HG02870 (cell line): Measurements from ENCODE around the gene BIRC5.

Source experiments
- ATAC-seq: cut with Tn5 transposase; IDR thresholded peaks from one replicate; pipeline ENCODE4 v1.9.1; 2021; ENCODE audit warnings: mild to moderate bottlenecking, moderate library complexity; ENCODE audit not compliant: unreplicated experiment

Gene BIRC5

DNA sequence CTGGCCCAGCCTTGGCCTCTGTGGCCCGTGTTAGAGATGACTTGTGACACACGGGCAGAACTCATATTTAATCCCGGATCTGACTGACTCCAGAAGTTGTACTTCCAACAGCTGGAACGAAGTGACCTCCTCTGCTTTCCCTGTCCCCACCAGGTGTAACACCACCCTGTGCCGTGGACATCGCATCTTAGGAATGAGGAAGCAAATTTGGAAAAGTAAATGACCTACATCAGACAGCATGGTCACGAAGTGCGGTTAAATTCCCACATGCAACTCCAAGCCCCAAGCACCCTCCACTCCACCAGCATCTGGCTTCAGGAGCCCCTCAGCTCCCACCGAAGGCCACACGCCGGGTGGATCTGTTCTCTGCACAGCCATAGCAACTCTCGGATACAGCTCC lies 30.1 kb upstream of the BIRC5 start:
- no peak for ATAC-seq

- ATAC-seq: no peak
Measured at GRCh38 chr17:78184351-78184750, 29.7 kb upstream of the BIRC5 start.

GRCh38 chr17:78184868-78185267 lies 29.2 kb upstream of the BIRC5 start:
- no peak for ATAC-seq

- ATAC-seq: no peak
Measured at GRCh38 chr17:78185981-78186691, 27.9 kb upstream of the BIRC5 start.

GRCh38 chr17:78186692-78187595 lies 27.1 kb upstream of the BIRC5 start, which contains the start of the genes AFMID and TK1:
AFMID (plus strand) TSS chr17:78187362; CDS start chr17:78187371, 9 bp downstream.
TK1 (minus strand) TSS chr17:78187052; CDS start chr17:78186994, 58 bp downstream.
- ATAC-seq: peak; percentile 93

DNA sequence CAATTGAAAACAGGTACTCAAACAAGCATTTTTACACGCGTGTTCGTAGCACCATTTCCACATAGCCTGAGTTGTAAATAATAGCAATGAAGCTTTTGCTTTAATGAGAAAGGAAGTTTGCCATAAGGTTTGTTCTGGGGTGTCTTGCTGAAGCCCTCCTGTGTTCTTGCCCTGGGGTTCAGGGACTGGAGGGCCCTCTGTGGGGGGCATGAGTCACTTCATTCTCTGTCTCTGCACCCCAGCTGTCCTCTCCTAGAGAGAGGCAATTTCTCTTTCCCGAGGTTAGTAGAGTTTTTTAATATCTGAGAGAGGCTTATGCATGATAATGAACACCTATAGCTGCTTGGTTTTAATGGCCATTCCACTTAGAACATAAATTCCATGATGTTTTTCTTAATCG lies 17.3 kb upstream of the BIRC5 start:
- ATAC-seq: no peak

- ATAC-seq: no peak
Measured at GRCh38 chr17:78197147-78197832, 16.8 kb upstream of the BIRC5 start.

GRCh38 chr17:78200451-78200850 lies 13.6 kb upstream of the BIRC5 start:
- ATAC-seq: no peak

- no peak for ATAC-seq
Measured at GRCh38 chr17:78202666-78203065, 11.4 kb upstream of the BIRC5 start.

DNA sequence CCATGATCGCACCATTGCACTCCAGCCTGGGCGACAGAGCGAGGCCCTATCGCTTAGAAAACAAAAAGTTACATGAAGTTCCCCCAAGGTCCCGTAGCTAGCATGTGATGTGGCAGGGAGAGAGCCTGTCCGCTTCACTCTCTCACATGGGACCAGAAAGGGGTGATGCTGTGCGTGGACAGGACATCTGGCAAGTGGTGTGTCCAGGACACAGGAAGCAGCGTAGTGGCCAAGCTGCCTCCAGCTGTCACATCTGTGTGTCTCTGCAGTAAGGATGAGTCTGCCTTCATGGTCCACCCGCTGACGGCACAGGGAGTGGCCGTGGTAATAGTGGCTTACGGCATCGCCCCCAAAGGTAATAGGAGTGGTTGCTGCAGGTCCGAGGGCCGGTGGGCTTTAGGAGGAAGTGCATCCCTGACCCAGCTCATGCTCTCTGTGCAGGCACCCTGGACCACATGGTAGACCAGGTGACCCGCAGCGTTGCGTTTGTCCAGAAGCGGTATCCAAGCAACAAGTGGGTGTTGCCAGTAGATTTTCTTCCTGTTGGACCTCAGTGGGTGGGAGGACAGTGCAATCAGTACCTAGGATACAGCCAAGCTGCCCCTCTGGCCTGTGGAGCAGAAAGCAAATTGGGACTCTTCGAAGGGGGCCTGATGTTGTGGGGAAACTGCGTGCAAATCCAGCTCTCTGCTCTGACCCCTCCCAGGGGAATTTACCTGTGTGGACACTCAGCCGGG lies 9.5 kb upstream of the BIRC5 start:
- ATAC-seq: no peak

GRCh38 chr17:78205124-78205775 lies 8.8 kb upstream of the BIRC5 start:
- no peak for ATAC-seq

DNA sequence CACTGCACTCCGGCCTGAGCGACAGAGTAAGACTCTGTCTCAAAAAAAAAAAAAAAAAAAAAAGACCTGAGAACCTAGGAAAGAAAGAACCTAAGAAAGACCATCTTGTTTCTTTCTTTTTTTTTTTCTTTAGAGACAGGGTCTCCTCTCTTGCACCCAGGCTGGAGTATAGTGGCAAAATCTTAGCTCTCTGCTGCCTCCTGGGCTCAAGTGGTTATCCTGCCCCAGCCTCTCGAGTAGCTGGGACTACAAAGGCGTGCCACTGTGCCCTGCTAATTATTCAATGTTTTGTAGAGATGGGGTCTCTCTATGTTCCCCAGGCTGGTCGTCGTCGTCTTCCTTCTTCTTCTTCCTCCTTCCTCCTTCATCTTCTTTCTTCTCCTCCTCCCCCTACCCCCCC lies 7.8 kb upstream of the BIRC5 start:
- no peak for ATAC-seq

DNA sequence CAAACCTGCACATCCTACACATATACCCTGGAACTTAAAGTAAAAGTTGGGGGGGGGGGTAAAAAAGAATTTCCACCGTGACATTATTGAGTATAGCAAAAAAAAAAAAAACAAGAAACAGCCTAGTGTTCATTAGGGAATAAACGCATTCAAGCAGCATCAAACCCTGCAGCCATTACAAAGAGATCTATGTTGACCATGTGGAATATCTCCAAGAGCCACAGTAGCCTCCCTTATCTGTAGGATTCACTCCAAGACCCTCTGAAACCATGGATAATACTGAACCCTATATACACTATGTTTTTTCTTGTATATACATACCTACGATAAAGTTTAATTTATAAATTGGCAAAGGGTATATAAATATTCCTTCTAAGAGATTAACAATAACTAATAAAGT lies 5.6 kb upstream of the BIRC5 start:
- no peak for ATAC-seq

DNA sequence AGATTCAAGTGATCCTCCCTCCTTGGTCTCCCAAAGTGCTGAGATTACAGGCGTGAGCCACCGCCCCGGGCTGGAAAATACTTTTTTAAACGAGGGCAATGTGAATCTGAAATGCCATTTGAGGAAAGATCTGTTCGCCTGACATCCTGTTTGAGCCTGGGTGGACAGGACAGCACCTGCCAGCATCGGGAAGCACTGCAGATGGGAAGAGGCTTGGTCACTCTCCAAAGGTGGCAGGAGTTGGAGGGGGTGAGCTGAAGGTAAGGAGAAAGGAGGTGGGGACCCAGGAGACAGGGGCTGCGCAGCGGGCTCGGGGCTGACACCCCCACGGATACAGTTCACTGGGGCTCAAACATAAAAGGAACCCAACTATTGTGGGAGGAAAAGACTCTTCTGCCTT lies 3.9 kb upstream of the BIRC5 start:
- ATAC-seq: no peak

GRCh38 chr17:78211032-78211431 lies 3.0 kb upstream of the BIRC5 start:
- no peak for ATAC-seq

DNA sequence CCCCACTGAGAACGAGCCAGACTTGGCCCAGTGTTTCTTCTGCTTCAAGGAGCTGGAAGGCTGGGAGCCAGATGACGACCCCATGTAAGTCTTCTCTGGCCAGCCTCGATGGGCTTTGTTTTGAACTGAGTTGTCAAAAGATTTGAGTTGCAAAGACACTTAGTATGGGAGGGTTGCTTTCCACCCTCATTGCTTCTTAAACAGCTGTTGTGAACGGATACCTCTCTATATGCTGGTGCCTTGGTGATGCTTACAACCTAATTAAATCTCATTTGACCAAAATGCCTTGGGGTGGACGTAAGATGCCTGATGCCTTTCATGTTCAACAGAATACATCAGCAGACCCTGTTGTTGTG lies 631 bp downstream of the BIRC5 start:
- ATAC-seq: no peak

GRCh38 chr17:78219396-78220150 lies 5.5 kb downstream of the BIRC5 start:
- ATAC-seq: no peak

GRCh38 chr17:78223061-78223460 lies 9.0 kb downstream of the BIRC5 start:
- ATAC-seq: no peak

DNA sequence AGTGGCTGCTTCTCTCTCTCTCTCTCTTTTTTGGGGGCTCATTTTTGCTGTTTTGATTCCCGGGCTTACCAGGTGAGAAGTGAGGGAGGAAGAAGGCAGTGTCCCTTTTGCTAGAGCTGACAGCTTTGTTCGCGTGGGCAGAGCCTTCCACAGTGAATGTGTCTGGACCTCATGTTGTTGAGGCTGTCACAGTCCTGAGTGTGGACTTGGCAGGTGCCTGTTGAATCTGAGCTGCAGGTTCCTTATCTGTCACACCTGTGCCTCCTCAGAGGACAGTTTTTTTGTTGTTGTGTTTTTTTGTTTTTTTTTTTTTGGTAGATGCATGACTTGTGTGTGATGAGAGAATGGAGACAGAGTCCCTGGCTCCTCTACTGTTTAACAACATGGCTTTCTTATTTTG lies 9.7 kb downstream of the BIRC5 start:
- ATAC-seq: no peak
